Right hindlimb (tissue), 1 donor: ENCODE results near the gene MBLAC2.
A peak's percentile ranks its signal among the peaks of the same experiment; 100 is the strongest.

Experiments
- DNase-seq: peaks from one replicate; pipeline ENCODE4 v3.0.0-alpha.2; 2018

Gene MBLAC2

DNA sequence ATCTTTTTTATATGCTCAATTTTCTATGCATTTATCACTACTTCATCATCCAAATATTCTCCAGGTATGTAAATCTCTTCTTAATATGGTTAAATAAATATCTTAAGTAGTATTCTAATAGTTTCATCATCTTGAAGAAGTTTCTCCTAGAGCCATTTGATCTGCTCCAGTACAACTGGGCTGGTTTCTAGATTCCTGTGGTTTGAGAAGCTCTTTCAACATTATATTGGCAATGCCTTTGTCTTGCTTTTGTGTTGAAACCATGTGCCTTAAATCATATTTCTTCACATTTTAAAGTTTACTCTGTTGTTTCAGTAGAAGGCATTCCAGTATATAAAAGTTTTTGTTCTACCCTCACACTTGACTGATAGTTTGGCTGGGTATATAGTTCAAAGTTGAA lies 27.6 kb downstream of the MBLAC2 start:
- no peak for DNase-seq

DNA sequence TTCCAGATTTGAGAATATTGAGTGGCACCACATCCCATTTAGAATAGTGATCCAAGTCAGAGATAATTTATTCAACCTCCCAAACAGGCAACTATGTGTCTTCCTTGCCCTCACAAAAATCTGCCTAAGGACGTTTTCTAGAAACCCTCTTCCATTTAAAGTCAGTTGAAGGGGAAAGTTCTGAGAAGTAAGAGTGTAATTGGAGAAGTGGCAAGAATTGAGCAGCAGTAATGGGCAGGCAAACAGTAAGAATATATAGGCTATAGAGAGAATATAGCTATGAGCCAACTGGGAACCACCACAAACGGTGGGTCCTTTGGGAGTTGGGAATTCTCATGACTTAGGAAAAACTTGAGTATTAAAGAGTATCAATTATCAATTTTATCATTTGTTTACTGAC lies 33.9 kb downstream of the MBLAC2 start:
- DNase-seq: no peak

DNA sequence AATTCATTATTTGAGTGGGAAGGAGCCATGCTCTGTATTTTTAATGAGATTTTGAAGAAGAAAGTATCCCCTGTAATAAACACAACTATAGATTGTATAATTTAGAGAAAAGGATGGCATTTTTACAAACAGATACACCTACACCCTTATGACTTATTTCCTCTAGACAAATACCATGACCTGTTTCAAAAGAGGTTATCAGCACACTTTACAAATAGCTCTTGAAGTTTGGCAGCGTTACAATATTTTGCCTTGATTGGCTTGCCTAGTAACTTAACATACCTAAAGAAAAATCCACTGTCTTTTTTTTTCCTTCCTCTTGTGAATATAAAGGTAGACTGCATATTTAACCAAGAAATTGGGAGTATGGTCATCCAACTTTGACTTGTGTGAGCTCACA lies 36.5 kb downstream of the MBLAC2 start:
- no peak for DNase-seq

DNA sequence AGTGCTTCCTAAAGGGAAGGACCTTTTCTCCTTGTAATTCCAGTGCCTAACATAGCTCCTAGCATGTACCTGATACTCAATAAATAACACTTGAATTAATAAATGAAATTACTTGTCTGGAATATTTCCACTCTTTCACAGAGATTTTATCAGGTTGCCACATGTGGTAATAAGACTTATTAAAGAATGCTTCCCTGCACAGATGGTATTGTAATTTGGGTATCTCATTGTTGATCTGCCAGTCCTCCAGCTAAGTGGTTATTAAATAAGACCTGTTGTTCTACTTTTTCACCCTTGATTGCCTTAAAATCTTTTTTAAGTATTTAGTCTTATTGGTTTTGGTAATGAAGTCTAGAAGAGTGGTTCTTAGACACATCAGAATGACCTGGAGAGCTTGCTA lies 36.9 kb downstream of the MBLAC2 start:
- DNase-seq: no peak

DNA sequence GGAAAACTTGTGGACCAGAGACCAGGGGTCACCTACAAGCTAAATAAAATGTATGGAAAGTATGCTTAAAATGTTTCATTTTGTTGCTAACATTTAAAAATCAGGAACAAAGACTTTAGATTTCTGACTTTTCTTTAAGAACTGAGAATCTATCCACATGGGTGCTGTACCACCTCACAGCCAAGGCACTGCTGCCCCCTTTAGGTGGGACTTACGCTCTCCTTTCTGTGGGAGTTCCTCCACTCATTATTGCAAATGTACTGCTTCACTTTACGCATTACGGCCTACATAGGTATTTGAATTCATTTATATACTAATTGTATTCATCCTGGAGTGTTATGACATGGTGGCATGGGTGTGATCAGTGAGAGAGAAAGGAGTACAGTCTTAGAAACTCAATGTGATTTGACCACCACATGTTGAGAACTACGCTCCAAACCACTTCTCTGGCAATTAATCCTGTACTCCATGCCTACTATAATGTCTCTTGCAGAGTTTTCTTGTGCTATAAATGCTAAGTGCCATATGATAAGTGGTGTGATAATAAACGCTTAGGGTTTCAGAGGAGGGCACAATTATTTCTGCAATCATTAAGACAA lies 40.4 kb downstream of the MBLAC2 start:
- peak; percentile 46 for DNase-seq

DNA sequence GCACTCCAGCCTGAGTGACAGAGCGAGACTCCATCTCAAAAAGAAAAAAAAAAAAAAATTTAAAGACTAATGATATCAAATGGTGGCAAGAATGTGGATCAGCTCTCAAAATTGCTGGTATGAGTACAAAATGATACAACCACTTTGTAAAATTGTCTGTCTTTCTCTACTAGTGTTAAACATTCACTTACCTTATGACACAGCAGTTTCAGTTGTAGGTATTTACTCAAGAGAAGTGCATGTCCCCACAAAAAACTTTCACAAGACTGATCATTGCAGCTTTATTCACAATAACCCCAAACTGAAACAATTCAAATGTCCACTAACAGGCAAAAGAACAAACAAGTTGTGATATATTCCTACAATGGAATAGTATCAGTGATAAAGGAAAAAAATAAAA lies 50.3 kb downstream of the MBLAC2 start:
- DNase-seq: no peak

DNA sequence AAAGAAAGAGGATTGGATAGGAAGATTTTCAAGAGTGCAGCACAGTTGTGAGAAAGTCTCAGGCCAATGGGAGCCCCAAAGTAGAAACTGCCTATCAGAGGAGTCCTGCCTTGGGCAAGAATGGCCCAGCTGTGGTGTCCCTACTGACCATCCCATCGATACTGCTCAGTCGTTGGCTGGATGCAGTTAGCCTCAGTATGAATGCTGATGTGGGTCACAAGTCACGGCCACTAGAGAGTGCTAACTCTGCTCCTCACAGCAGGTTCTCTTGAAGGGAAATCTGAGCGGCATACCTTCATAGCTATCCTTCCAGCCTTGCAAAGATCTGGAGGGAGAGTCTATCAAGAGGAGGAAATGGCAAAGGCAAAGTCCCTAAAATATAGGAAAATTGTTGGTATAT lies 53.4 kb downstream of the MBLAC2 start:
- DNase-seq: no peak

DNA sequence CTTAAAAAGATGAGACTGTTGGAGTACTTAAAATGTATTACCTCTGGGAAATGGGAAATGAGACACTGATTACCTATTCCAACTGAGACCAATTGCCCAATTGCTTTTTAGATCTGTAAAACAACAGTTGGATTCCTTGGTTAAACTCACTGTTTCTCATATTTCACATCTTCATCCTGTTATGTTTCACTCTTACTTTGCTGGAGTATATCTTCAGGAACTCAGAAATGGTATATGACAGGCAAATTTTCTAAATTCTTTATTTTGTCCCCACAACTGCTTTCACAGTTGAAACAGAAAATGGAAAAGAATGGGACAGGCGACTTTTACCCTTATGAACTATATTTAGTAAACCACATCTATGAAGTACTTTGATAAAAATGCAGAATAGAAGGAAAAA lies 56.4 kb downstream of the MBLAC2 start:
- DNase-seq: no peak

DNA sequence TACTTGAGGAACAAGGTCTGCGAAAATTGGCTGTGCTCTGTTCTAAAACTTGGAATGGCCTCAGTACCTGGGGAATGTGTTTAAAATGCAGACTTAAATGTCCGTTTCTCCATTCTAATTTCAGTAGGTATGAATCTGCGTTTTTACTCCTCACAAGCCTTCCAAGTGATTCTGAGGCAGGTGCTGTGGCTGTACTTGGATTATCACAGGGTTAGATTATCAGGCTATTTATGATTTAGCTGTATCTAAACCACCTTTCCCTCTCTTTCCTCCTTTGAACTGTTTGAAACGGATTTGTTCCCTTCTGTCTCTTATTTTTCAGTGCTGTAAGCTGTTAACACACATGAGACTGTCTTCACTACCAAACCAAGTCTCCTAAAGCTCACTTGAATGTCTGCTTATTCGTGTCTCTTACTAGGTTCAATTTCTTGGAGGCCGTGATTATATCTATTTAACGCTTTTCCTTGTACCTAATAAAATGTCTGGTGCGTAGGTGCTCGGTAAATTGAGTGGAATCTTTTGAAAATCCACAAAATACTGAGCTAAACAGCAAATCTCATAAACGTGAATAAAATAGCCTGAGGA lies 64.3 kb downstream of the MBLAC2 start:
- no peak for DNase-seq

DNA sequence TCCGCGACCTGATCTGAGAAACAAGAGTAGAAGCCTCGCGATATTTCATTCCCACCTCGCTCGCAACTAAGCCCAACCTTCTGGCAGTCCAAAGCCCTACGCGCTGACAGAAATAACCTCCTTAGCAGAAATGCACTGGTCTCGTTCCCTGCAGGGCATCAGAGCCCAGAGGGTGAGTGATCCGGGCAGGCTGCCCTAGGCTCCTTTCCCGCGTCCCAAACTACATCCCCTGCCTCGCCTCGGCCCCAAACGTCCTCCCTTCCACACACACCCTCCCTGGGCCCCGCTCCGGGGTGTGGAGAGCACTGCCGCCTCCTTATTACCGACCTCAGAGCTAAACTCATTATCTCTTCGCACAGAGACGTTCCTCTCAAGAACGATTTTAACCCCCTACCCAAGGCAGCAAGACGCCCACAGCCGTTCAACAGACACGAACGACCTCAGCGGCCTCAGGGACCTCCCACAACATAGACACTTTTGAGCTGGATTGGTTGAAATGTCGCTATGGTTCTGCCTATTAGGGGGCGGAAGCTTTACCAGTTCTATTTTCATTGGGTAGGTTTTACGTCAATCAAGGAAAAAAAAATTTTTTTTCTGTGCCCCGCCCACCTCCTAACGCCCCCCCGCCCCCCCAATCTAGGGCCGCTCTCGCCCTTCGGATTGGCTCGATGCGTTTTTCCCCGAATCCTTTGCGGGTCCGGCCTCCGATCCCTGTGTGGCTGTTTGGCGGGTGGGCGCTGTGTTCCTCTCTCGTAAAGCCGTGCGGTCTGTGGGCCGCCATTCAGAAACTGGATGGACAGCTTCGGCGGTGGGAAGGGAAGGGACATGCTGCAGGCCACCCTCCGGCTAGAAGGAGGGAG lies 65.0 kb downstream of the MBLAC2 start, which contains the start of gene CETN3:
TSS of gene CETN3 (minus strand) at position 439 of the 860 bp plus-strand sequence. CDS start at position 344, 95 bp downstream.
- DNase-seq: peak; percentile 97

DNA sequence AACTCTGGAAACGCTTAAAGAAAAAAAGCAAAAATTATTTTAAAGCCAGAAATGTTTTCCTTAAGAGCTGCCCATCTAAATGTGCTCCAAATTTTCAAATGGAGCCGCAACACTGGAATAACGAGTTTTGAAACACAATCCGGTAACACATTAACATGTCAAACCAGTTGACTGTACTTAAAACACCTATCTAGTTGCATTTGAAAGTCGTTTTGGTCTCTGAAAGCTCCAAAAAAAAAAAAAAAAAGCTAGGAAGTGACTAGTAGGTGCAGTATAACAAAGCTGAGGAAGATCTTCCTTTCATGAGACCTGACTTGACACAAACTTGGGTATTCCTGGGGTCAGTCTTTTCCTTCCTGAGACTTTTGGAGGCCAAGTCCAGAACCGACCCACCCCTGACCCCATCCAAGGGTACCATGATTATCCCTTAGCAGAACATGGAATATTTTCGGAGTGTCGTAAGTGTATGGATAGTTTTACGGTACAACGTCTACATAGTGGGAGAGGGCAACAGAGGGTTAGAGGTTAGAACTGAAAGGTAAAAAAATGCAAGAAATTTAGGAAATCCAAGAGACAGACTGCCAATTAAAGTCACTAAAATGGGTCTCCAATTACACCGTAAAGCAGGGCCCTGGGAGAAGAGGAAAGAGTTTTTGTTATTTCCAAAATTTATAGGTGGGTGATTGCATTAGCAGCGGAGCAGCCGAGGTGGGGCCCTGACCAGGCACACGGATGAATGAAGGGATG lies 65.8 kb downstream of the MBLAC2 start:
- DNase-seq: peak; percentile 16
